IPS-18c (cell line): ENCODE measurements around the gene XDH.

ENCODE experiments used
- H3K4me3 ChIP-seq: 2 replicates; pipeline ENCODE4 v1.7.0; 2013; ENCODE audit warnings: low read depth, mild to moderate bottlenecking, low read length, moderate library complexity; ENCODE audit not compliant: insufficient read depth
- H3K9me3 ChIP-seq: one replicate; pipeline ENCODE4 v1.6.1; 2013; ENCODE audit warnings: mild to moderate bottlenecking, low read length, moderate library complexity; ENCODE audit not compliant: control insufficient read depth, insufficient read depth

XDH gene

DNA sequence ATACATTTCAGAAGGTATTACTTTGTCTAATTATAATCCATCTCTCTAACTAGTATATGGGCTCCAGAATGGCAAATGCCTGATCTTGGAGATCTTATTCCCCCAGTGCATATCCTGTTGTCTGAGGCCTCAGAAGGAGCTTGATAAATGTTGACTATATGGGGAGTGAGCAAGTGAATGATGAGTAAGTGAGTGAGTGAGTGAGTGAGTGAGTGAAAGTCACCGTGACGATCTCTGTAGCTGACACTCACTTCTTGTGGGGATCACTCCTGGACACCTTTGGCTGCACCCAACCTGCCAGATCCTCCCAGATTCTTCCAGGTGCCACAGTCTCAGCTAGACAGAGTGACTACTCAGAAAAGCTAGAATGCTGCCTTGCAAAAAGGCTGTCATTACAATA, 2.8 kb downstream of the XDH start:
- H3K4me3 ChIP-seq, result no peak overlapping the region
- H3K9me3 ChIP-seq, result no peaks in the 10 kb centered on the region

DNA sequence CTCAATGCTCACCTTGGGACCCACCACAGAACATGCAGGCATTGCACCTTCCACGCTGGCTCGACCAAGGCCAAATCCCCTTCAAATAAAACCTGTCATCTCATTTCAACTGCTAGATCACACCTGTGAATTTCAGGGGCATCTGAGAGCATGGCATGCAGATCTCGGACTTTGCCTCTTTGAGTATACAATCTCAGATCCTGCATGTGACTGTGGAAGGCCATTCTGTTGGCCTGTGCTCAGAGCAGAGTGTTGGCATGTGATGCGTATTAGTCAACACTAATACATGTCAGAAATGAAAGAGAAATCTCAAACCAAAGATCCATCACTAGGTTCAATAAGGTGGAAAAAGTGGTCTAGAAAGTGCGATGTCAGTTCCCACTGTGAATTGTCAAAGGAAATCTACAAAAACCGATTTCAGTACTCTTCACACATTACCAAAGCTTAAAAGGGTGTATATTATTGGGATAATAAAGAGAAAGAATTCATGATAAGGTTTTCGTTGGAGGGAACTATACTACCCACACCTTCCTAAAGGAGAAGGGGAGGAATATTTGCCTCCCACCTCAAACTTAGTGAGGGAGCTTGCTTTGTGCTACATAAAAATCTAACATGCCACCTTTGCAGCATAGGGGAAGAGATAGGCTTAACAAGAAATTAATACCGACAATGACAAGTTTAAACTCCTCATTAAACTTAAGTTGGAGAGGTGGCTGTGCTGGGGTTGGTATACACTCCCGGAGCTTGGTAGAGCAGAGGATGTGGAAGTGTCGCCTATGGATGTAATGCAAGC, 7.8 kb downstream of the XDH start:
- Histone ChIP-seq H3K4me3 (no peak overlapping the region), H3K9me3 (no peaks in the 10 kb centered on the region)

DNA sequence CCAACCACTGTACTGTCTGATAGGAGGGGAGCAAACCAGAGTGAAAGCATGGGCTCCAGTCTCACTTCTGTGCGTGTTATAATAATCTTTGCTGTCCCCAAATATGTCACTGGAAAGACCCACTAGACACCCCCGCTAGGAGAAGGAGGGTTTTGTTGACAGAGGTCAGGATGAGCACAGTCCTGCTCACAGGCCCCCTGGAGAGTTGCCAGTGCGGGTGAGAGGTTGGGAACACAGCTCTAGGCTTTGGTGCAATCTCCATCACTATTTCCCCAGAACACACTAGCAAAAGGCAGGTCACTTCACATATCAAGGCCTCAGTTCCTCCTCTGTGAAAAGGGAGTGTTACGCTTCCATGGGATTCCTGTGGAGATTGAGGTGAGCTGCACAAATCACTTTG, 9.7 kb downstream of the XDH start:
- H3K4me3 ChIP-seq, result no peak overlapping the region
- H3K9me3 ChIP-seq, result no peaks in the 10 kb centered on the region

DNA sequence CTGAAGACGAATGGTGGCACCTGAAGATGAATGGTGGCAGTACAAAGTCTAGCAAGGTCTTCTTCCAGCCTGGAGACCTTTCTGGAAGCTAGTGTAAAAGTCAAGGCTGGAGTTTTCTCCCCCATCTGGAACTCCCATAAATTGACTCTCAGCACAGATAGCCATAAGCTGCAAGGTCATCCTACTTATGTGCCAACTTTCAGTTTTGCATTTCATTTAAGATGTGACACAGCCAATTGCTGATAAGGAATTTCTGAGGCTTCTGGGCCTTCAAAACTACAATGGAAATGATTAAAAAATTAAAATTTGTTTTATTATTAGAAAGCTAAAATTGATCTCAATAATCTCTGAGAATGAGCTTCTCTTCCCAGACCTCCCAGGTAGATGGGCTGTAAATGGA, 10.2 kb downstream of the XDH start:
- Histone ChIP-seq H3K4me3 (no peak overlapping the region), H3K9me3 (no peaks in the 10 kb centered on the region)

DNA sequence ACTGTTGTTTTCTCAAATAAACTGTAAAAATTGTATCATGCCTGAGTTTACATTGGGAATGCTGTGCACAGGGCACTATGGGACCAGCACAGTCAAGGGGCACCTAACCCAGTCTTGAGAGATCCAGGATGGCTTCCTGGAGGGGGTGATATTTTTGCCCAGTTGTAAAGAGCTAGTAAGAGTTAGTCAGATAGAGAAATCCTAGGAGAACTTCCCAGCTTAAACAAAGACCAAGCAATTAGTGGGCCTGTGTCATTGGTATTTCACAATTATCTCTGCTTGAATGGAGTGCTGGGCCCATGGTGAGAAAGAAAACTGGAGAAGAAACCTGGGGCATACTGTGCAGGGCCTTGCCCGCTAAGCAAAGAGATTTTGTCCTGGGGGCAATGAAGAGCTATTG, 12.2 kb downstream of the XDH start:
- no peaks in the 10 kb centered on the region for H3K9me3 ChIP-seq
- H3K4me3 ChIP-seq, result no peak overlapping the region

DNA sequence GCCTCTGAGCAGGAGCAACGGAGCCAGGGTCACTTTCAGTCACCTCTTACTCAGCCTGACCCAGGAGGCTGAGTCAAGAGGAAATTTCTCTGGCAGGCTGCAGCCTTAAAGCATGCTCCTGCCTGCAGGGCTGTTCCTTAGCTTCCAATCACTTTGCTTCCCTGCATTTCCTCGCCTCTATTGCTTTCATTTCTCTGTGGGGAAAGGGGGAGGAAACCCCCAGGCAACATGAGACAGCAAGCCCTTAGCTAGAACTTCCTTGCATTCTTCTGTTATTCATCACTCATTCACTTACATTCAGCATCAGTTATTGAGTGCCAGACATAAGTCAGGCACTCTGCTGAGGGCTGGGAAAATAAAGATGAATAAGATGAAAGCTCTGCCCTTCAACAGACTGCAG, 13.0 kb downstream of the XDH start:
- H3K4me3 ChIP-seq, result no peak overlapping the region
- H3K9me3 ChIP-seq, result no peaks in the 10 kb centered on the region

DNA sequence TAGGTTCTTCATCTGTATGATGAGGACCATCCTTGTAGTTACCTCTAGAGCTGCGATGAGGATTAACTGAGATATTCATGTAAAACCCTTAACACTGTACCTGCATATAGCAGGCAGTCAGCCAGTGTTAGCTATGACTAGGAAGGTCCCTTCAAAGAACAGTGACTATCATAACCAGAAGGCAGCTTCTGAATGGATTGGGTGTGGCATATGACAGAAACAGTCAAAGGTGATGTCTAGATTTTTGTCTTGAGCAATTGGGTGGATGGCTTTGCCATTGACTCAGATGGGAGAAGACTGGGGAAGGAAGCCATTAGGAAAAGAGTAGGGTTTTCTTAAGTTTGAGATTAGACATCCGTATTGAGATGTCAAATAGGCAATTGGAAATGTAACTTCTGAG, 15.7 kb downstream of the XDH start:
- no peaks in the 10 kb centered on the region for H3K9me3 ChIP-seq
- H3K4me3 ChIP-seq, result no peak overlapping the region

DNA sequence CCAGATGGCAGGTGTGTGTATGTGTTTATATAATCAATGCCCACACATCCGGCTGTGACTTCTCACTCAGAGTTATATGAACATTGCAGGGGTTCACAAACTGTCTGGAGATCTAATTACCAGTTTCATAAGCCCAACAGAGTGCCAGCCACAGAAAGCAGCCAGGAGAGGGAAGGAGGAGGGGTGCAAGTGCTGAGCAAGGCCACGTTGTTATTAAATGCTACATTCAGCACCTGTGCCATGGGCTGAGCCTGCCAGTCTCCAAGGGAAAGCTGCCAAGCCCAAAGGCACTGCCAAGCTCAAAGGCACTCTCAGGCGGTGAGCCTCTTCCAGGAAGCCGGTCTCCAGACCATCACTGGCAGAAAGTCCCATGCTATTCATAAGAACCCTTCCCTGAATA, 17.4 kb downstream of the XDH start:
- Histone ChIP-seq H3K4me3 (no peak overlapping the region), H3K9me3 (no peaks in the 10 kb centered on the region)

DNA sequence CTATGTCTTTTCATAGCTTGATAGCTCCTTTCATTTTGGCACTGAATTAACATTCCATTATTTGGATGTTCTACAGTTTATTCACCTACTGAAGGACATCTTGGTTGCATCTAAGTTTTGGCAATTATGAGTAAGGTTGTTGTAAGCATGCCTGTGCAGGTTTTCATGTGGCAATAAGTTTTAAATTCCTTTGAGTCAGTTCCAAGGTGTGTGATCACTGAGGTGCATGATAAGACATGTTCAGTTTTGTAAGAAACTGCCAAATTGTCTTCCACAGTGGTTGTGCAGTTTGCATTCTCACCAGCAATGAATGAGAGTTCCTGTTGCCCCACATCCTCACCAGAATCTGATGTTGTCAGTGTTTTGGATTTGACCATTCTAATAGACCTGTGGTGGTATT, 24.2 kb downstream of the XDH start:
- H3K4me3 ChIP-seq, result no peak overlapping the region
- H3K9me3 ChIP-seq, result no peaks in the 10 kb centered on the region

DNA sequence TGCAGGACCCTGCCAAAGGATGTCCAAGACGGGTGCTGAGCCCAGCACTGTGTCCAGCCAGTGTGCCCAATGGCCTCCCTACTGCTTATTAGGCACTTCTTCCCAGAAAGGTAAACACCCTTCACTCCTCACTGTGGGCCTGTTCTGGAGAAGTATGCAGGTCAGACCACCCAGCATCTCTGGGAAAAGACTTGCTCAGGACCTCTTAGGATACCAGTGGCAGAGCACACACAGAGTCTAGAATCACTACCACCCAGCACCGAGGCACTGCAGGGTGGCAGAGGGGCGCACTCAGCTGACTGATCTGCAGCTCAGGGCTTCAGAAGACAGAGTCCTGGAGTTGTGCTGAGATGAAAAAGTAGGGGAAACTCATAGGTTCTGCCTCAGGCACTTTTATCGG, 25.8 kb downstream of the XDH start:
- Histone ChIP-seq H3K4me3 (no peak overlapping the region), H3K9me3 (no peaks in the 10 kb centered on the region)

DNA sequence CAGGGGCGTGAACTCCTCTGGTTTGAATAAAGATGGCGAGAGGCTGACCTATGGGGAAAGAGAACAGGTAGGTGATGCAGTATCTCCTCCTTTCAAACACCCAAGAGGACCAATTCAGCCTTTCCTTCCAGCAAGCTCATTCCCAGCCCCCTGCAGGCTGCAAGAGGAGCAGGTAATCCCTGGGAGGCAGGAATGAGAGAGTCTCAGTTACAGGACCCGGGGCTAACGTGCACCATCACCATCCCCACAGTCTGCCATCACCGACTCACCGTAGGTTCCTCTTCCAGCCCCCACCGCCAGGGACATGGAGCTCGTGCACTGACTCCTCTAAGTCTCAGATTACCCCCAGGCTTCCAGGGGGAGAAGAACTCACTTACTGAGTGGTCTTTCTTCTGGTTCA, 26.7 kb downstream of the XDH start:
- no peaks in the 10 kb centered on the region for H3K9me3 ChIP-seq
- H3K4me3 ChIP-seq, result no peak overlapping the region

DNA sequence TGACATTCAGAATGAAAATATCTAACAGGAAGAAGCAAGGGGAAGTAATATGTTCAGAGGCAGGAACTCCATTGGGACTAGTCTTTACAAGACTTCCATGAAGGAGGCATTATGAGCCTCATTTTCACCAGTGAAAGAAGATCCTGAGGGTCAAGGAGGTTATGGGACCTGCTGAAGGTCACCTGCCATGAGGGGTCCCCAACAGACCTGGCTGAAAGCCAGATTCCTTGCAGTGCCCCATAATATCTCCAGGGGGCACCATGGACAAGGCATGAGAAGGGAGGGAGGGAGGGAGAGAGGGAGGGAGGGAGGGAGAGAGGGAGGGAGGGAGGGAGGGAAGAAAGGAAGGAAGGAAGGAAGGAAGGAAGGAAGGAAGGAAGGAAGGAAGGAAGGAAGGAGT, 27.9 kb downstream of the XDH start:
- H3K9me3 ChIP-seq, result no peaks in the 10 kb centered on the region
- H3K4me3 ChIP-seq, result no peak overlapping the region

DNA sequence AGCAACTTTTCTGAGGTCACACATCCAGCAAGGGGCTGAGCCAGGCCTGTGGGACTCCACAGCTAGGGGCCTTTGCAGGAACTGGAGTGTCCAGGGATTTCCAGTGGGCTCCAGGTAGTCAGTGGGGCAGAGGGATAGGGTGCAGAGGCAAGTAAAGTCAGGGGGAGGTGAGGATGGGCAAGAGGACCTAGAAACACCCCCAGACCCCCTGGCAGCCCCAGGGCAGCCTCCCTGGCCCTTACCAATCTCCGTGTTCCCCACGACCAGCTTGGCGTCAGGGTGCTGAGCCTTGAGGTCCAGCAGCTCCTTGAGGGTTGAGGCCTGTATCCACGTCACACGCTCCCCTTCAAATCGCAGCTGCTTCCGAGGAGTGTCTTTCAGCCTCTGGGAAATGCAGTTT, 28.4 kb downstream of the XDH start:
- Histone ChIP-seq H3K4me3 (no peak overlapping the region), H3K9me3 (no peaks in the 10 kb centered on the region)

DNA sequence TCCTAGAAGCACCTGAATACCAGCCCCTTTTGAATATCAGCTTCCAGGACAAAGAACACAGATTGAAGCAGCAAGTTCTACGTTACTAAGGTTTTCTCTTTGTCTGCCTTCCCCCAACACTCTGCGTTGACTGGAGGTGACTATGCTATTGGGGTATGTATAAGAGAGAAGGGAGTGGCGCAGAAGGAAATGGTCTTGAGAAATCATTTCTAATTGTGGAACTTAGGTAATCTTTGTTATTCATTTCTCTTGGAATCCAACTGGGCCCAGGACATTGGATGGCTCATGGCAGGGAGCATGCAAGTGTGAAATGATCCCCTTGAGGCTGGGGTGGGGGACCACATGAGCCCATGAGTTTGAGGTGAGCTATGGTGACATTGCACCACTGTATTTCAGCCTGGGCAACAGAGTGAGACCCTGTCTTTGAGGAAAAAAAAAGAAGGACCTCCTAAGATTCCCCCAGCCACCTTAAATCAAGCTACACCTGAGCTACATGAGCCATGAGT, 29.7 kb downstream of the XDH start:
- Histone ChIP-seq H3K4me3 (no peak overlapping the region), H3K9me3 (no peaks in the 10 kb centered on the region)

DNA sequence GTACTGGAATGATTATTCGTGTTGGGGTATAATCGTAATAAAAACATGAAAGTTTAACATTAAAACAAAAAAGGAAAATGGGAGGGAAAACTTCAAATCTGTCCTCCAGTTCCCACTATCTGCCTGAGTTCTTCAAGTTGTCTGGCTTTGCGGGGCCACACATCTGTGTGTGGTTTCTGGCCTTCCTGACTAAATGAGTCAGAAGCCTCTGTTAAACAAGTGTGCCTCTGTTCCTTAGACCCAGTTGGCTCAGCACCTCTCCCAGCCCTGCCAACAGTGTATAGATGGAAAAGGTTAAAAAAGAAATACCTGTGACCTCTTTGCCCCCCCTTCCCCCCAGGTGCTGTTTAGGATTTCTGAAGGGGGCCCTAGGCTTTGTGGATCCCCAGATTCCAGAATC, 30.2 kb downstream of the XDH start:
- Histone ChIP-seq H3K4me3 (no peak overlapping the region), H3K9me3 (no peaks in the 10 kb centered on the region)

DNA sequence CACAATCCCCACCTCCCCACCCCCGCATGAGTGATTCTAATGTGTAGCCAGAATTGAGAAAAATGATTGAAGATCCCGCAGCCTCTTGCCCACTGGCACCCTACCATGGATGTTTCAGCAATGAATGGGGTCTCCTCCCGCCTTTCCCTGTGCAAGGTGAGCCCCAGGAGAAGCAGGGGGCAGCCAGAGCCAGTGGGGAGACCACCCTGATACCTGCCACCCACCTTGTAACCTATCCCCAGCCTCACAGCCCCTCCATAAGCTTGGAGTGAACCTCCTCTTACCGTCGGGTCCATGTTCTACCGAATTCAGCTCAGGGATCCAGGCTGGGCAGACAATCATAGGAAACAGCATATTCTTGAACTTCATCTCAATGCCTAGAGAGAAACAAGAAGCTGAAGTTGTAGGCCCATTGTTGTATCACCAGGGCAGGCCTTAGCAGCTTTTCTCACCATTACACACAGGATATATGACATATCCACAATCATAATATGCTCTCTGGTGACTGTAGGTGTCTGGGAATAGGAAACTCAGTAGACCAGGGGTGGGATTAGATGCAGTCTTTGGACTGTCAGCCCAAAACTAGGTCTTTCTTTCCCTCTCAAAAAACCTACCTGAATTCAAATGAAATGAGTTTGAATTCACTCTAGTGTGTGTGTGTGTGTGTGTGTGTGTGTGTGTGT, 30.9 kb downstream of the XDH start:
- no peaks in the 10 kb centered on the region for H3K9me3 ChIP-seq

DNA sequence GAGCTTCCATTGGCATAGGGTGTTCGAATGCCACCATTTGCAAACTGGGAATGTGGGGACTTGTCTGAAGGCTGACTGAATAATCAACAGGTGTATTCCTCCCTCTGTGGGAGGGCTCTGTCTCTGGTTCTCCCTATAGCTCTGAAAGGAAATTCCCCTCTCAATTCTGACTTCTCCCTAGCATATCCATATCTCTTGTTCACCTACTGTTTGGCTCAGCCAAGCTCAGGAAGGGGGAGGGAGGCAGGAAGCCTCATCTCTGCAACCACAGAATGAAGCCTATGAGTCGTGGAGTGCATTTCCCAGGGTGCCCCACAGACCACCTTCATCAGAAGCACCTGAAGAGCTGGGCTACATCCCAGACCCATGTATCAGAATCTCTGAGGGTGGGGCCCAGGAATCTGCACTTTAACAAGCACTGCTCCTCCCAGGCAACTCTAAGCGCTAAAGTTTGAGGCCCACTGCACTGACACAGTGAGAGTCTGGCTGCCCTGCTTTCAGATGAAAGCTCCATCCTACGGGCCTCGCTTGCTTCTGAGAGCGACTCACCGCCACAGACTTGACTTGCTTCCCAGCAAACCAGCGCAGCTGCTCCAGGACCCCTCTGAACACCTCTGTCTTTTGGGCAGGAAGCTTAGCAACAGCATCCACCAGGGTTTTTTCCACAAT, 32.0 kb downstream of the XDH start:
- H3K4me3 ChIP-seq, result no peak overlapping the region
- peaks cover 2% of the 10 kb centered on the region for H3K9me3 ChIP-seq

More for the DNA sequence above, 30.9 kb downstream of the XDH start:
- H3K4me3 ChIP-seq, result no peak overlapping the region

DNA sequence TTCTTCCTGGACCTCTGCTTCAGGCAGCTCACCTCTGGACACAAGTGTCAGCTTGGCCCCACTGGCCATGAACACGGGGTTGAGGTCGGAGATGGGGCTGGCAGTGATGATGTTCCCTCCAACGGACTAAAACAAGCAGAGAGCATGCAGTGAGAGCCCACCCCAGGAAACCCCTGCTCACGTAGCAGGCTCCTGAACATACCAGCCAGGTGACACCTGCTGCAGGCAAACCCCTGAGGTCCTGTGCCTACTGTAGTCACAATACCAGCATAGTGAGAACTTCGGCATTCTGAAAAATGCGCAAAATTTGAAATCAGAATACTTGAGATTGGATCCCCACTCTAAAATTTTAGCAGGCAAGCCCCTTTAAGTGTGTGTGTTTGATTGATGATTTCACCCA, 32.9 kb downstream of the XDH start:
- no peak overlapping the region for H3K4me3 ChIP-seq
- peaks cover 2% of the 10 kb centered on the region for H3K9me3 ChIP-seq
